ENCODE results near the gene LRRN4. TPM values are rescaled to one million over a fixed set of nuclear protein-coding genes. Genes with fewer than 3 reads are reported as not detected.
"Not testable (repeated sequence)": the region's sequence is repeated elsewhere in the genome, so short reads cannot be mapped to it uniquely, and the experiment has no call there.

Gene LRRN4
- total RNA-seq, 2 experiments from 2014 or later, result not detected

GRCh38 chr20:6066582-6066981, 12.7 kb upstream of the LRRN4 start:
- POLR2A ChIA-PET, result no interaction called here
- CTCF ChIA-PET, result no interaction called here

- CTCF ChIA-PET, result interaction anchor here (2.2 kb wide), 1 partner anchor 15 kb away, joined by 5 read pairs; no protein-coding TSS in a partner anchor
- POLR2A ChIA-PET, result no interaction called here
Observed at GRCh38 chr20:6061544-6061943, 7.7 kb upstream of the LRRN4 start.

DNA sequence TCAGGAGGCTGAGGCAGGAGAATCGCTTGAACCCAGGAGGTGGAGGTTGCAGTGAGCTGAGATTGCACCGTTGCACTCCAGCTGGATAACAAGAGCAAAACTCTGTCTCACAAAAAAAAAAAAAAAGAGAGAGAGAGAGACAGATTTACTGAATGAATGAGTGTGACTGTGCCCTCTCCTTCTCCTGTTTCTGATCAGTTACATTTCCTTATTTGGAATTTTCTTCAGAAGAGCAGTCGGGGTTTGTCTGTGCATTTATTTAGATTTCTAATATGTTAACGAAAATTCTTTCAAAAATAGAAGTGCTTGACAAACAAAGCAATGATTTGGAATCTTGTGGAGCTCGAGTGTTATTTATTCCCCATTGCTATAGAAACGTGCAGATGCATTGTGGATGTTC, 6.4 kb upstream of the LRRN4 start:
- POLR2A ChIA-PET, result no interaction called here
- CTCF ChIA-PET, result no interaction called here

GRCh38 chr20:6058684-6059295, 4.9 kb upstream of the LRRN4 start:
- ChIA-PET POLR2A (no interaction called here), CTCF (no interaction called here)

GRCh38 chr20:6057691-6058090, 3.8 kb upstream of the LRRN4 start:
- CTCF ChIA-PET, result no interaction called here

DNA sequence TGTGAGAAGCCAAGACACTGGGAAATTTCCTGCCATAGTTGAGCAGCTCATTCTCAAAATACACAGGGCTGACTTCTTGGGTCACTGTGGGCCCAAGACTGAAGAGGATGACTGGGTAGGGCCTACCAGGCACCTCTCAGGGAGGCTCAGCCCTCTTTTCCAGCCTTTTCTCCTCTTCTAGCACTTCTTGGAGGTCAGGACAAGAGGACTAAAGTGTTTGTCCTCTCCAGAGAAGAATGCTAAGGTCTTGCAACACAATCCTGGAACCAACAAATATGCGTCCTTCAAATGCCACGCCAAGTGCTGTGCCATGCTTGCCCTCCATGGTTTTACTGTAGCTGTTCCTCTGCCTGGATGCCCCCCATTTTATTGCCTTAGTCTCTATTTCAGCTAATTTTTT, 3.3 kb upstream of the LRRN4 start:
- POLR2A ChIA-PET, result no interaction called here

More at GRCh38 chr20:6057691-6058090, 3.8 kb upstream of the LRRN4 start:
- POLR2A ChIA-PET, result no interaction called here

GRCh38 chr20:6055981-6056569, 2.2 kb upstream of the LRRN4 start:
- ChIA-PET POLR2A (no interaction called here), CTCF (interaction anchor here (0.7 kb wide), 1 partner anchor 11 kb away, joined by 5 read pairs; no protein-coding TSS in a partner anchor)

More for the DNA sequence above, 3.3 kb upstream of the LRRN4 start:
- CTCF ChIA-PET, result interaction anchor here (0.7 kb wide), 1 partner anchor 499 kb away, joined by 3 read pairs; no protein-coding TSS in a partner anchor

- POLR2A ChIA-PET, result no interaction called here
- CTCF ChIA-PET, result no interaction called here
Observed at GRCh38 chr20:6055161-6055783, 1.4 kb upstream of the LRRN4 start.

DNA sequence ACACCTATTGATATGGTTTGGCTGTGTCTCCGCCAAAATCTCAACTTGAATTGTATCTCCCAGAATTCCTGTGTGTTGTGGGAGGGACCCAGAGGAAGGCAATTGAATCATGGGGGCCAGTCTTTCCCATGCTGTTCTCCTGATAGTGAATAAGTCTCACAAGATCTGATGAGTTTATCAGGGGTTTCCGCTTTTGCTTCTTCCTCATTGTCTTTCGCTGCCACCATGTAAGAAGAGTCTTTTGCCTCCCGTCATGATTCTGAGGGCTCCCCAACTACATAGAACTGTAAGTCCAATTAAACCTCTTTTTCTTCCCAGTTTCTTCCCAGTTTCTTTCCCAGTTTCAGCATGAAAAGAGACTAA, 810 bp upstream of the LRRN4 start:
- CTCF ChIA-PET, result interaction anchor here (0.6 kb wide), 1 partner anchor 9 kb away, joined by 4 read pairs; no protein-coding TSS in a partner anchor
- POLR2A ChIA-PET, result not testable (repeated sequence)

DNA sequence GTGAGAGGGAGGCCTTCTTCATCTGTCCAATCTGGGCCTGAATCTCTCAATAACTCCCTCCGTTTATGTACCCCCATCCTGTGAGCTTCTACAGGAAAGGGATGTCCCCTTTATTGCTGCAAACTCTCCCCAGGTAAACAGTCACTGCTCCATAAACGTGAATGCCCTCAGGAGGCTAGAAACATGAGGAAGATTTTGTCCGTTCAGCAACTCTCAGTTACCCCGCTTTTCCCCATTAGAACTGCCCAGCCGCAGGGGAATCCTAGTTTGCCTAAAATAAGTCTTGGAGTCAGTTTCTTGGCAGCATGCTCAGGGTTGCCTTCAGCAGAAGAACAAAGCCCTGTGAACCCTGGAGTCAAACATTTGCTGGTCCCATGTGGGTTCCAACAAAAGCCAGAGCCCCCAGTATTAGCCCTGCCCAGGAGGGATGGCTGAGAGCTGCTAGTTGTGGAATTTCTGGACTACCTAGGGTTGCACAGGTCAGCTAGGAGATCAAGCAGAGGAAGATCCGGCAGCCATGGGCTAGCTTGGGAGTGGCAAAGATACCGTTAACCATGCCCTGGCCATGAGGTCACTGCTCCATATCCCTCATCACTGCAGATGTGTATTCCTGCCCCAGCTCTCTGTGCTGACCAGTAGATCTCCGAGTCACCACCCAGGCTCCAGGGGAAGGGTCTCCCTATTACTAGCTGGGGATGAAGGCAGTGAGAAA, 640 bp downstream of the LRRN4 start:
- POLR2A ChIA-PET, result no interaction called here
- CTCF ChIA-PET, result no interaction called here

DNA sequence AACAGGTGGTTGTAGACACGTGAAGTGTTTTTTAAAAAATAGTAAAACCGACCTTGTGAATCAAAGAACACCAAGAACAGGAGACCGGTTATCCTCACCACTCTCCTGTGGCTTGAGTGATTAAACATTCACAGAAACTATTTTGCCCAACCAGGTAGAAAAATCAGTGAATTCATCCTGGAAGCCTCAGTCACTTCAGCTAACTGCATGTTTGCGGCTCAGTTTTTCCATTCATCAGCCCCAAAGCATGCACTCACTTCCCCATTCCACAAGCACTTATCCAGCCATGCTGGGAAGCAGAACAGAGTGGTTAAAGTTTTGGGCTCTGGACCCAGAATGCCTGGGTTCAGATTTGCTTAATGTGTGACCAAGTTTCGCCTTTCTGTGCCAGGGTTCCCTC, 2.4 kb downstream of the LRRN4 start:
- CTCF ChIA-PET, result no interaction called here
- POLR2A ChIA-PET, result no interaction called here

DNA sequence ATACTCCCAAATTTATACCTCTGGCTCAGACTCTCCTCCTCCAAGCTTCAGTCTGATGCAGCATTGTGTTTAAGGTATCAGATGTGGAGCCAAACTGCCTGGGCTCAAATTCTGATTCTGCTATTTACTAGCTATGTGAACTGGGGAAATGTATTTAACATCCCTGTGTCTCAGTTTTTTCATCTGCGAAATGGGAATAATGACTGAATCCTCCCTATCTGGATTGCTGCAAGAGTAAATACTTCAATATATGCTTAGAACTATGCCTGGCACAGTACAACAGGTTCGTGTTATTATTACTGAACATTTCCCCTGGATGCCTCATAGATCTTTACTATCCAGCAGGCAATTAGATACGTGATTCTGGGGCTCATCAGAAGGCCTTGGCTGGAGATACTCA, 5.5 kb downstream of the LRRN4 start:
- CTCF ChIA-PET, result no interaction called here
- POLR2A ChIA-PET, result no interaction called here

DNA sequence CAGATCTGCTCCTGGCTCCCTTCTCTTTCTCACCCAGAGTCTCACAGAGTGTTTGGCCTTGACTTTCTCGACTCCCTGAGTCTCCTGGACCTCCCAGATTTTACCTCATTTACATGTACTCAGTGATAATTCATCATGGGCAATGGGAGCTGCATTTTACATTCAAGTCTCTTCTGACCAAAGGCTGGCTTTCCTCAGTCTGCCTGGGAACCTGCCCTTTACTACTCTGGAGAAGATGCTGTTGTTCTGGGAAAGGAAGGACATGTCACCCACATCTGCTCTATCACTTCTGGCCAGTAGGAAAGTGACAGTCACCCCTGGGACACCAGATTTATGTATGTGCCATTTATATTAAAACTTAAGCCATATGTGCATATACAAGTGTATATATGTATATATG, 7.4 kb downstream of the LRRN4 start:
- ChIA-PET CTCF (interaction anchor here (0.8 kb wide), 1 partner anchor 8 kb away, joined by 4 read pairs; no protein-coding TSS in a partner anchor), POLR2A (no interaction called here)

- POLR2A ChIA-PET, result no interaction called here
- CTCF ChIA-PET, result interaction anchor here (0.8 kb wide), 1 partner anchor 9 kb away, joined by 4 read pairs; no protein-coding TSS in a partner anchor
Observed at GRCh38 chr20:6045566-6045965, 8.3 kb downstream of the LRRN4 start.

- ChIA-PET CTCF (no interaction called here), POLR2A (interaction anchor here (0.5 kb wide), 1 partner anchor 1892 kb away, joined by 4 read pairs; no protein-coding TSS in a partner anchor)
Observed at GRCh38 chr20:6044115-6044514, 9.7 kb downstream of the LRRN4 start.

DNA sequence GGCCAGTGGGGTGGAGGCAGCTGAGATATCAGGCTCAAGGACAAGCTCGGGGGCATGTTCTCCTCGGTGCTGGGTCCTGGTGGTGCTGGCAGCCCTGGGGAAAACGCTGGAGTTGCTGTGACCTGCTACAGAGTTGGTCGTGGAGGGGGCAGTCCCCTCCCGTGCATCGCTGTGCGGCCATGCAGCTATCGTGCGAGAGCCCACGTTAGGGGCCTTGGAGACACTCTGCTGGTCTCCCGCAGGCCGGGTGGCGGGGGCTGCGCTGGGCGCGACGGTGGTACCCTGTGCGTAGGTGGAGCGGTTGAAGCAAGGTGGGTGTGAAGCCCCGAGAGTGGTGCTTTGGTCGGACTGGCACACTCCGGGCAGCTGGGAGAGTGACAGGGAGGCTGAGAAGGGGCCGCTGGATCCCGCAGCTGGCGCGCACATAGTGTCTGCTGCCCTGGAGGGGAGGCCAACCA, 12.0 kb downstream of the LRRN4 start:
- POLR2A ChIA-PET, result no interaction called here
- CTCF ChIA-PET, result no interaction called here

GRCh38 chr20:6040958-6041807, 12.7 kb downstream of the LRRN4 start:
- POLR2A ChIA-PET, result no interaction called here
- CTCF ChIA-PET, result no interaction called here

GRCh38 chr20:6040540-6040939, 13.3 kb downstream of the LRRN4 start:
- CTCF ChIA-PET, result no interaction called here
- POLR2A ChIA-PET, result no interaction called here

- ChIA-PET POLR2A (no interaction called here), CTCF (no interaction called here)
Observed at GRCh38 chr20:6039766-6040165, 14.1 kb downstream of the LRRN4 start.

GRCh38 chr20:6038256-6038655, 15.6 kb downstream of the LRRN4 start:
- POLR2A ChIA-PET, result no interaction called here
- CTCF ChIA-PET, result no interaction called here

Data from activated CD8-positive, alpha-beta memory T cell treated with anti-CD3 and anti-CD28 coated beads for 36 hours (primary cell).